Measurements from ENCODE around the gene VAMP2. TPM values are rescaled to one million over a fixed set of nuclear protein-coding genes. Genes with fewer than 3 reads are reported as not detected.

Gene VAMP2
- total RNA-seq, 1 experiment from 2014 or later: 22.1 TPM

DNA sequence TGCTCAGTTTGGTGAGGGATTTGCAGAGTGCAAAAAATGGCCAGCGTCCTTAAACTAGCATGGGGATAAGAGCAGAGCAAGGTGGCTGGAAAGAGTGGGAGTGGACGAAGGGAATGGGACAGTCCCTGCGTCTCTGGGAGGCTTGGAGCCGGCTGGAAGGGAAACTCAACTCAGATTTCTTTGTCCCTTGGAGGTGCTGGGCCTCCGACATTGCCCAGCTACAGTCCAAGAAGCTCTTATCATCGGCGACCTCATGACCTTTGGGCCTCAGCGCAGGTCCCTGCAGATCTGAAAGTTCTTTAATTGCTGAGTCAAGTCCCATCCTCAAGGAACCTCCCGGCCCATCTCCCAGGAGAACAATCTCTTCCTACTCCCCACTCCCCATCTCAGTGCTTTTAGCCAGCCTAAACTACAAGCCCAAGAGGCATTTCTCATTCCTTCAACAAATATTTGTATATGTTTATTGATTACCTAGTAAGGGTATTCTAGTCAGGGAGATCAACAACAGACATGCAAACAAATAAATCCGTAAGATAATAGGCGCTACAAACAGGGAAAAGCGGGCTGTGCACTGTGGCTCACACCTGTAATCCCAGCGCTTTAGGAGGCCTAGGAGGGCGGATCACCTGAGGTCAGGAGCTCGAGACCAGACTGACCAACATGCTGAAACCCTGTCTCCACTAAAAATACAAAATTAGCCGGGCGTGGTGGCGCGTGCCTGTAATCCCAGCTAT, 14.4 kb upstream of the VAMP2 start:
- H3K4me1 Mint-ChIP-seq (ENCODE audit: low read depth, unreplicated experiment): peaks cover 16% of the 10 kb centered on the region

DNA sequence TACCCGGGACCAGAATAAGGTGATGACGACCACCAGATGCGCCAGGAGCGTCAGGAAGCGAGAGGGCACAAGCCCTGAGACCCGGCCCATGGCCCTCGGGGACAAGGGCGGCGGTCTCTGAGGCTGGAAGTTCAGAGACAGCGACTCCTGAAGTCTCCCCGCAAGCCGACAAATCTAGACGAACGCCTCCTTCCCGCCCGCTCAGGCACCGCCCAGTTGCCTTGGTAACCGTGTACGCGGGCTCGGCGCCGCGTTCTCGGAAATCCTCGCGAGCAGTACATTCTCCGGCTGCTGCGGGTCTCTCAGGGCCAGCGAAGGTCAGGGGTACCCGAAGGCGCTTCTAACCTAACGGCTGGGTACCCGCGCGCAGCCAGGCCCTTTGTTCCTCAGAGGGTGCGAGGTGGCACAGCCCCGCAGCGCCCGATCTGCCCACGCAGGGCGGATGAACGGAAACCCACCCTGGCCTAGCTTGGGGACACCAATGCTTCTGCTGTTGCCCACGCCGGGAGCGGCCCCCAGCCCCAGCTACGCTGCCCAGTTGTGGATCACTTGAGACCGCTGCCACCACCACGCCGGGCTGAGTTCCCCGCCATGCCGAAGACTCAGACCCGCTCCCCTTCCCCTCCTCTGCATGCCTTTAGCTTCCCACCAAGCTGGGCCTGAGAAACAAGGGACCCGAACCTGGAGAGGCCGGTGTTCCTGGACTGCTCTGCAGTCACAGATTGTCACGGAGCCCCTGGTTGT, 13.6 kb upstream of the VAMP2 start, which contains the start of gene TMEM107:
TMEM107 (minus strand) TSS at position 184 of the 744 bp plus-strand sequence; CDS start at position 90, 94 bp downstream.
- H3K27ac Mint-ChIP-seq (ENCODE audit: unreplicated experiment): peak within 1 kb of the TSS; percentile 94
- TF ChIP-seq, protein P1, sequence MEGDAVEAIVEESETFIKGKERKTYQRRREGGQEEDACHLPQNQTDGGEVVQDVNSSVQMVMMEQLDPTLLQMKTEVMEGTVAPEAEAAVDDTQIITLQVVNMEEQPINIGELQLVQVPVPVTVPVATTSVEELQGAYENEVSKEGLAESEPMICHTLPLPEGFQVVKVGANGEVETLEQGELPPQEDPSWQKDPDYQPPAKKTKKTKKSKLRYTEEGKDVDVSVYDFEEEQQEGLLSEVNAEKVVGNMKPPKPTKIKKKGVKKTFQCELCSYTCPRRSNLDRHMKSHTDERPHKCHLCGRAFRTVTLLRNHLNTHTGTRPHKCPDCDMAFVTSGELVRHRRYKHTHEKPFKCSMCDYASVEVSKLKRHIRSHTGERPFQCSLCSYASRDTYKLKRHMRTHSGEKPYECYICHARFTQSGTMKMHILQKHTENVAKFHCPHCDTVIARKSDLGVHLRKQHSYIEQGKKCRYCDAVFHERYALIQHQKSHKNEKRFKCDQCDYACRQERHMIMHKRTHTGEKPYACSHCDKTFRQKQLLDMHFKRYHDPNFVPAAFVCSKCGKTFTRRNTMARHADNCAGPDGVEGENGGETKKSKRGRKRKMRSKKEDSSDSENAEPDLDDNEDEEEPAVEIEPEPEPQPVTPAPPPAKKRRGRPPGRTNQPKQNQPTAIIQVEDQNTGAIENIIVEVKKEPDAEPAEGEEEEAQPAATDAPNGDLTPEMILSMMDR (IDR thresholded peaks at IDR 0.05; ENCODE audit: unreplicated experiment): no peak
- H3K4me1 Mint-ChIP-seq (ENCODE audit: low read depth, unreplicated experiment): peaks cover 16% of the 10 kb centered on the region
- H3K9me3 Mint-ChIP-seq (ENCODE audit: low read depth, unreplicated experiment): no peaks in the 10 kb centered on the region
- H3K27me3 Mint-ChIP-seq (ENCODE audit: unreplicated experiment): peaks cover 10% of the 10 kb centered on the region
- peaks cover 40% of the 10 kb centered on the region for H3K36me3 Mint-ChIP-seq (ENCODE audit: insufficient read depth, unreplicated experiment)
- intact Hi-C loops (cut with micrococcal nuclease; ENCODE audit: unreplicated experiment): no loop called here
- H3K4me3 Mint-ChIP-seq (ENCODE audit: low read depth, unreplicated experiment): peak within 1 kb of the TSS; percentile 89
- no TSS peak for BruUV-seq (replicated peaks)
- DNase-seq: peak; percentile 76
- CTCF ChIA-PET: interaction anchor here (1.0 kb wide), 1 partner anchor 37 kb away, joined by 3 read pairs; no protein-coding TSS in a partner anchor

More for the DNA sequence above, 14.4 kb upstream of the VAMP2 start:
- TF ChIP-seq, protein P1 (IDR thresholded peaks at IDR 0.05; ENCODE audit: unreplicated experiment): no peak
- intact Hi-C loops (cut with micrococcal nuclease; ENCODE audit: unreplicated experiment): no loop called here
- no peak for DNase-seq
- Mint-ChIP-seq H3K27ac (ENCODE audit: unreplicated experiment) (peak overlapping the region; percentile 62), H3K36me3 (ENCODE audit: insufficient read depth, unreplicated experiment) (peaks cover 32% of the 10 kb centered on the region), H3K4me3 (ENCODE audit: low read depth, unreplicated experiment) (peak overlapping the region; percentile 89), H3K9me3 (ENCODE audit: low read depth, unreplicated experiment) (no peaks in the 10 kb centered on the region), H3K27me3 (ENCODE audit: unreplicated experiment) (peaks cover 11% of the 10 kb centered on the region)
- CTCF ChIA-PET: interaction anchor here (1.0 kb wide), 1 partner anchor 38 kb away, joined by 3 read pairs; no protein-coding TSS in a partner anchor
- no TSS peak for BruUV-seq (replicated peaks)

DNA sequence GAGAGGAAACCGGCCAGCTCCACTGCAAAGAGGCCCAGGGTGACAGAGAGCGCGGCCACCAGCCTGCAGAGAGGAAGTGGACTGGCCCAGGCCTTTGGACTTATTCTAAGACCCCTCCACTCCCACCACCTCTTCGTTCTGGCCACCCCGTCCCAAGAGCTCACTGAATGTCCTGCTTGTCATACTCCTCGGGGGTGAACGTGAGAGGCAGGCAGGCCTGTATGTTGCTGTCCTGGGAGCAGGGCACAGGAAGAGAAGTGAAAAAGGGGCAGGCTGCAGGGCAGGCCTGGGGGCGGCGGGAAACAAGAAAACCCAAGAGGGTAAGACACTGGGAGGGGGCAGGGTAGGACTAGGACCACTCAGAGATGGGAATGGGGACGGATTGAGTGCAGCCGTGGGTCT, 13.0 kb upstream of the VAMP2 start:
- DNase-seq: no peak
- TF ChIP-seq, protein P1 (IDR thresholded peaks at IDR 0.05; ENCODE audit: unreplicated experiment): no peak
- H3K36me3 Mint-ChIP-seq (ENCODE audit: insufficient read depth, unreplicated experiment): peaks cover 41% of the 10 kb centered on the region
- no peaks in the 10 kb centered on the region for H3K9me3 Mint-ChIP-seq (ENCODE audit: low read depth, unreplicated experiment)
- H3K4me1 Mint-ChIP-seq (ENCODE audit: low read depth, unreplicated experiment): peaks cover 16% of the 10 kb centered on the region
- intact Hi-C loops (cut with micrococcal nuclease; ENCODE audit: unreplicated experiment): no loop called here
- peak overlapping the region; percentile 89 for H3K4me3 Mint-ChIP-seq (ENCODE audit: low read depth, unreplicated experiment)
- BruUV-seq (replicated peaks): no TSS peak
- CTCF ChIA-PET: no interaction called here
- peak overlapping the region; percentile 94 for H3K27ac Mint-ChIP-seq (ENCODE audit: unreplicated experiment)
- peaks cover 5% of the 10 kb centered on the region for H3K27me3 Mint-ChIP-seq (ENCODE audit: unreplicated experiment)

DNA sequence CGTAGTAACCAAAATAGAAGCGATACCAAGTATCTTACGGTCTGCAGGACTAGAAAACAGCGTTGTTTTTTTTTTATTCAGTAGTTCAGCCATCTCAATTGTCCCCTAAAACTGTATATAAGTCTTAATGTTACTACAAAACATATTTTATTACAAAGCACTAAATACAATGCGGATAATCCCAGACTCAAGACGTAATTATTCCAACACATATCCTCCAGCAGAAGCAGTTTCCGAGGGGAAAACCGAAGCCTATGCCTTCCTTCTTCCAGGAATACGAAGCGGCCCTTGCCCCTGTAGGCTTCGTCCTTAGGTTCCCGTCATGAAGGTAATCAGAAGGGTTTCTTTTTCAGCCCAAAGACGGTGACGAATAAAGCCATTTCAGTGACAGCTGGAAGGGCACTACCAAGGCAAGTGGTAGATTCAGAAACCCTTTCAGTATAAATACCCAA, 11.1 kb upstream of the VAMP2 start:
- no TSS peak for BruUV-seq (replicated peaks)
- no peak for DNase-seq
- Mint-ChIP-seq H3K4me3 (ENCODE audit: low read depth, unreplicated experiment) (peak overlapping the region; percentile 72), H3K4me1 (ENCODE audit: low read depth, unreplicated experiment) (peaks cover 16% of the 10 kb centered on the region), H3K36me3 (ENCODE audit: insufficient read depth, unreplicated experiment) (peaks cover 41% of the 10 kb centered on the region), H3K9me3 (ENCODE audit: low read depth, unreplicated experiment) (no peaks in the 10 kb centered on the region), H3K27me3 (ENCODE audit: unreplicated experiment) (no peaks in the 10 kb centered on the region), H3K27ac (ENCODE audit: unreplicated experiment) (peak overlapping the region; percentile 100)
- intact Hi-C loops (cut with micrococcal nuclease; ENCODE audit: unreplicated experiment): no loop called here
- CTCF ChIA-PET: interaction anchor here (0.5 to 1.2 kb wide), 2 partner anchors 47 to 54 kb away, joined by 3 to 4 read pairs; no protein-coding TSS in a partner anchor
- TF ChIP-seq, protein P1 (IDR thresholded peaks at IDR 0.05; ENCODE audit: unreplicated experiment): no peak
